Mesangial cell (primary cell): Measurements from ENCODE around the gene ACO1. TPM values are rescaled to one million over a fixed set of nuclear protein-coding genes. Genes with fewer than 3 reads are reported as not detected.

ENCODE experiments used
- total RNA-seq: library from RNA; depleted of rRNA; stranded (reverse); fragments of >200 nt; gene quantifications from 2 replicates; pipeline ENCODE4 v1.2.3, GENCODE V29; 2015

ACO1 gene
- 42.4 and 71.9 TPM in 2 replicates for total RNA-seq

GRCh38 chr9:32384364-32385151 is at the start of gene ACO1:
Gene ACO1, plus strand, starts transcription at chr9:32384643. Its CDS starts 20,864 bp downstream, at chr9:32405507.

Other genes starting within 250 kb of the ACO1 start
- 6.2 and 6.8 TPM in 2 replicates for gene RIGI, start 141.6 kb downstream of the ACO1 start, total RNA-seq
- gene SMIM27, start 167.7 kb downstream of the ACO1 start, total RNA-seq = 5.4 and 10.1 TPM in 2 replicates
- gene TOPORS, start 167.9 kb downstream of the ACO1 start, total RNA-seq = 9.6 and 10.1 TPM in 2 replicates
- 28.9 and 38.6 TPM in 2 replicates for gene NDUFB6, start 188.5 kb downstream of the ACO1 start, total RNA-seq